Natural killer cell treated with Interleukin-12 subunit alpha and Interleukin-12 subunit beta and Interleukin-15 and Interleukin-18, amount 100 ng/mL, for 72 hours (primary cell): ENCODE results near the gene PRSS36. TPM values are rescaled to one million over a fixed set of nuclear protein-coding genes. Genes with fewer than 3 reads are reported as not detected.
"Not testable (repeated sequence)": the region's sequence is repeated elsewhere in the genome, so short reads cannot be mapped to it uniquely, and the experiment has no call there.

Source experiments
- ATAC-seq, 2 donors: fragments of 150-1000 bp; cut with Tn5 transposase in 1 of 2; sonication (Bioruptor Pico), chemical (Tn5 transposase) in 1 of 2; 2 replicates each; pipeline ENCODE4 v1.10.0; 2021
- DNase-seq: peaks from one replicate; pipeline ENCODE4 v3.0.0; 2022; ENCODE audit warnings: low spot score
- H3K27ac Mint-ChIP-seq, 2 donors: 1 replicate in 1 of 2; 2 replicates in 1 of 2; pipeline ENCODE4 v1.8.0; 2022; ENCODE audit warnings: mixed read lengths in 2 of 2, mild to moderate bottlenecking in 1 of 2, moderate library complexity in 1 of 2
- H3K27me3 Mint-ChIP-seq, 2 donors: 1 replicate in 1 of 2; 2 replicates in 1 of 2; pipeline ENCODE4 v1.8.0; 2022; ENCODE audit warnings: mixed read lengths in 2 of 2
- H3K36me3 Mint-ChIP-seq: one replicate; pipeline ENCODE4 v1.8.0; 2022; ENCODE audit warnings: mixed read lengths
- H3K4me1 Mint-ChIP-seq, 2 donors: 1 replicate in 1 of 2; 2 replicates in 1 of 2; pipeline ENCODE4 v1.8.0; 2022; ENCODE audit warnings: low read depth in 2 of 2, mixed read lengths in 2 of 2, mild to moderate bottlenecking in 1 of 2
- H3K4me3 Mint-ChIP-seq: one replicate; pipeline ENCODE4 v1.8.0; 2022; ENCODE audit warnings: mixed read lengths
- H3K9me3 Mint-ChIP-seq: 2 replicates; pipeline ENCODE4 v1.8.0; 2022; ENCODE audit warnings: mixed read lengths
- total RNA-seq, 2 donors: library from RNA; stranded (reverse); gene quantifications; one replicate each; pipeline ENCODE4 v1.2.3, GENCODE V29; 2022

Gene PRSS36
- total RNA-seq, 2 donors from 2014 or later = 1.5 TPM; not detected in 1

DNA sequence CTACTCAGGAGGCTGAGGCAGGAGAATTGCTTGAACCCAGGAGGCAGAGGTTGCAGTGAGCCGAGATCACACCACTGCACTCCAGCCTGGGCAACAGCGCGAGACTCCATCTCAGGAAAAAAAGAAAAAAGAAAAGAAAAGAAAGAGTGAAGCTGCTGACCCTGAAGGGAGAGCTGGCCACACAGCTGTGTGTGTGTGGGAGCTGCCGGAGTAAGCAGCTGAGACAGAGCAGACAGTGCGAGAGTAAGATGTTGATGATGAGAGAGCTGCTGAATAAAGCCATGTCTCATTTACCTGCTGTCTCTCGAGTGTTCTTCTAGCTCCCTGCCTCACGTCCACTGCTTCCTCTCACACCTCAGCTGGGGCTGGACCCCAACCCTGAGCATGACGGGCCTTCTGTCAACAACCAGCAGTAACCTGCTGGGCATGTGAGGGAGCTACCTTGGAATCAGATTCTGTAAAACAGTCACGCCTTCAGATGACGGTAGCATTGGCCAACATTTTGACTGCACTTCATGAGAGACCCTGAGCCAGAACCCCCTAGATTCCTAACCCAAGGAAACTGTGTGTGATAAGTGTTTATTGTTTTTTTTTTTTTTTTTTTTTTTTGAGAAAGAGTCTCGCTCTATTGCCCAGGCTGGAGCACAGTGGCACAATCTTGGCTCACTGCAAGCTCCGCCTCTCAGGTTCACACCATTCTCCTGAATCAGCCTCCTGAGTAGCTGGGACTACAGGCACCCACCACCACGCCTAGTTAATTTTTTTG, 48.8 kb downstream of the PRSS36 start:
- not testable (repeated sequence) for ATAC-seq, H3K27me3 Mint-ChIP-seq, H3K27ac Mint-ChIP-seq, H3K4me3 Mint-ChIP-seq, DNase-seq, H3K4me1 Mint-ChIP-seq, H3K9me3 Mint-ChIP-seq, H3K36me3 Mint-ChIP-seq

DNA sequence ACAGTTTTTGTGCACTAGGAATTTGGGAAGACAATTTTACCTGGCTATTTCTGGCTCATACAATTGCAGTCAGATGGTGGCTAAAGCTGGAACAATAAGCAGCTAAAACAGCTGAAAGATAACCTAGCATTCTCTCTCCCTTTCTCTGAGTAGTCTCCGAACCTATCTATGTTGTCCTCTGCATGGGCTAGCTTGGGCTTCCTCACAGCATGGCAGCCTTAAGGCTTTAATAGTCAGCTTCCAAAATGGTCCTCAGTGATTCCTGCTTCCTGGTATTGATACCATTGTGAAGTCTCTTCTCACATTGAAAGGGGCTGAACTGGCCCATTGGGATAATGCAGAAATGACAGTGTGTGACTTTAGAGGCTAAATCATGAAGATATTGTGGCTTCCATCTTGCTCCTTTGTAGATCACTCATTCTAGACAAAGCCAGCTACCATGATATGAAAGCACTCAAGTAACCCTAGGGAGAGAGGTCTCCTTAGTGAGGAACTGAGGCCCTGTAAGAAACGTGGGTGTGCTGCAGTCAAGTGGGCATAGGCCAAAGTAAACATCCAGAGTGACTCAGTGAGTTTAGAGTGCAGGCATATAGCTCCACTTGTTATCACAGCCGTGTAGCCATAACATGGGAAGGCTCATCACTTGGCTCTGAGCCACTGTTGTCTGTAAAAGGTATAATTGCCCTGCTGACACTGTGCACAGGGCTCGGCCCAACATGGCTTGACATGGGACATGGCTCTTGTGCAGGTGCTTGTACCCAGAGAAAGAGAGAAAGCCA, 49.8 kb downstream of the PRSS36 start:
- no peaks in the 10 kb centered on the region for H3K9me3 Mint-ChIP-seq
- peaks cover 10 to 13% of the 10 kb centered on the region in 2 donors for H3K4me1 Mint-ChIP-seq
- no peak overlapping the region for H3K4me3 Mint-ChIP-seq
- H3K27ac Mint-ChIP-seq = no peak overlapping the region
- no peak for ATAC-seq
- H3K36me3 Mint-ChIP-seq = no peaks in the 10 kb centered on the region
- H3K27me3 Mint-ChIP-seq = no peaks in the 10 kb centered on the region
- no peak for DNase-seq

DNA sequence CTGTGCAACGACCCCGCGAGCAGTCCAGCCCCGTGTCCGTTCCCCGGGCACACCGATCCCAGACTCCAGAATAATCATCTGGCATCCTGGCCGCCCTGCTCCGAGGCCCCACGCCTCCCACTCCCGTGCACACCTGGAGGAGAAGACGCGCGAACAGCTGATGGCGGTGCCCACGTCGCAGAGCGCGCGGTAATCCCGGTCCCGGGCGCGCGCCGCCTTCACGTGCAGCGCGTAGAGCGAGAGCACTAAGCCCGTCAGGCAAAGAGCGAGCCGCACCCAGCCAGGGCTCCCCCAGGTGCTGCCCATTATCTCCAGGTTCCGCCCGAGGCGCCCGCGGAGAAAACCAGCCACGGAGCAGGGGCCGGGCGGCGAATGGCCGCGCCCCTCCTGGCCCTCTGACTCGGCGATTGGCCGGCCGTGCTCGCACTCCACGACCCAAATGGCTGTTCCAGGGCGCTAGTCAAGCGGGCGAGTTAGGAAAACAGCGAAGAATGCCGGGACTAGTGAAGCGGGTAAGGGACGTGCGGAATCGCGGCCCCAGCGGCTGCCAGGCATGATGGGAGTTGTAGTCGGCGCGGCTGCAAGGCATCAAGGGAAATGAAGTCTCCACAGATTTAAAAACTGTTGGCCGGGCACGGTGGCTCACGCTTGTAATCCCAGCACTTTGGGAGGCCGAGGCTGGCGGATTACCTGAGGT, 55.3 kb downstream of the PRSS36 start, which contains the start of gene VKORC1:
Gene VKORC1 (minus strand): TSS at position 374 of the 697 bp plus-strand sequence. CDS start 68 bp downstream, at position 306.
- peak; percentile 93 for DNase-seq
- Mint-ChIP-seq H3K36me3 (no peaks in the 10 kb centered on the region), H3K4me1 (peaks cover 21 to 24% of the 10 kb centered on the region in 2 donors), H3K4me3 (peak within 1 kb of the TSS; percentile 88), H3K27ac (peak within 1 kb of the TSS; percentile 69 to 83), H3K27me3 (no peaks in the 10 kb centered on the region), H3K9me3 (no peaks in the 10 kb centered on the region)
- ATAC-seq = peak; percentile 92 to 95

DNA sequence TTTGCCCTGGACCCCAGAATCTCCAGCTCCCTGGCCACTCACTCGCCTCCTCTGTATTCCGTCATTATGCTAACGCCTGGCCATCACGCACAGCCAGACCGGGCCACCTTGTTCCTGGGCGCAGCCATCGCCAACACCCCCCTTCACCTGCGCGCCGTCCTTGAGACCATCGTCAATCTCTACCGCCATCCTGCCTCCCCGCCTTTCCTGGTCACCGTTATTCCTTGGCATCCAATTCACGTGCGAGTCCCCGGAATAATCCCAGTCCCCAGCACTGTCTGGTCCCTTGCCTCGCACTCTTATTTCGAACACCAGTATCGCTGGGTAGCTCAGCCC, 55.8 kb downstream of the PRSS36 start:
- ATAC-seq = no peak
- no peaks in the 10 kb centered on the region for H3K27me3 Mint-ChIP-seq
- peaks cover 21 to 24% of the 10 kb centered on the region in 2 donors for H3K4me1 Mint-ChIP-seq
- H3K9me3 Mint-ChIP-seq = no peaks in the 10 kb centered on the region
- peak overlapping the region; percentile 69 to 83 for H3K27ac Mint-ChIP-seq
- peak overlapping the region; percentile 88 for H3K4me3 Mint-ChIP-seq
- H3K36me3 Mint-ChIP-seq = no peaks in the 10 kb centered on the region
- DNase-seq = no peak

DNA sequence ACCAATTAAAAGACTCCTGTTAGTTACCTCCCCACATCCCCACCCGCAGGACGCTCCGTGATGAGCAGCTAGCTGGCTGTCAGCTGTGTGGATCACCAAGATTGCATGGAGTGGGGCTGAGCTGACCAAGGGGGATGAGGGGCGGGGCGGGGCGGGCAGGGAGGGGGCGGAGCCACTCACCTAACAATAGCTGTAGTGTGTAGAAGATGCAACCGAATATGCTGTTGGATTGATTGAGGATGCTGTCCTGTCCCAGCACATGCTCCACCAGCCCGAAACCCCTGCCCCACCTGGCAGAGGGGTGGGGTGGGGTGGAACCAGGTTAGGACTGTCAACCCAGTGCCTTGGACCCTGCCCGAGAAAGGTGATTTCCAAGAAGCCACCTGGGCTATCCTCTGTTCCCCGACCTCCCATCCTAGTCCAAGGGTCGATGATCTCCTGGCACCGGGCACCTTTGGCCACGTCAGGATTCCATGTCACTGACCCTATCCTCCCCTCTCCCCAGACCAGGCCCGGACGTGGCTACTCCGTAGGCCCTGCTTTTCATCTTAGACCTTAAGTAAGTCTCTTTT, 56.6 kb downstream of the PRSS36 start:
- ATAC-seq = no peak
- Mint-ChIP-seq H3K4me3 (no peak overlapping the region), H3K36me3 (no peaks in the 10 kb centered on the region), H3K4me1 (peaks cover 21 to 24% of the 10 kb centered on the region in 2 donors), H3K27me3 (no peaks in the 10 kb centered on the region), H3K9me3 (no peaks in the 10 kb centered on the region), H3K27ac (no peak overlapping the region)
- DNase-seq = no peak

DNA sequence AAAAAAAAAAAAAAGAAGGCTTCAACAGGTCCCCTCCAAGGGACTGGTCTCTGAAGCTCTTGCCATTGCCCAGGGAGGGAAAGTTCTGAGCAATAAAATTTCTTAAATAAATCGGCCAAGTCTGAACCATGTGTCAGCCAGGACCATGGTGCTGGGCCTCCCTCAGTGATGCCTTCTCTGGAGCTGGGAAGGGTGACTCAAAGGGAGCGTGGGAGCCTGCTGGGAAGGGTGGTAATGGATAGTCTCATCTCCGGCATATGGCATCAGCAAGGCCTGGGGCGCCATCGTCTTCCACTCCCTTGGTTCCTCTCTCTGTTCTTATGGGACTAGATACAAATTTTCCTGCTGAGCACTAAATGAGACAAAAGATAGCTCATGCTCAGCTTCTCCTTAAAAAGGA, 57.5 kb downstream of the PRSS36 start:
- H3K36me3 Mint-ChIP-seq = no peaks in the 10 kb centered on the region
- H3K27ac Mint-ChIP-seq = no peak overlapping the region
- DNase-seq (no peak), ATAC-seq (no peak)
- peaks cover 21 to 24% of the 10 kb centered on the region in 2 donors for H3K4me1 Mint-ChIP-seq
- no peaks in the 10 kb centered on the region for H3K27me3 Mint-ChIP-seq
- no peaks in the 10 kb centered on the region for H3K9me3 Mint-ChIP-seq
- peak overlapping the region; percentile 27 for H3K4me3 Mint-ChIP-seq

DNA sequence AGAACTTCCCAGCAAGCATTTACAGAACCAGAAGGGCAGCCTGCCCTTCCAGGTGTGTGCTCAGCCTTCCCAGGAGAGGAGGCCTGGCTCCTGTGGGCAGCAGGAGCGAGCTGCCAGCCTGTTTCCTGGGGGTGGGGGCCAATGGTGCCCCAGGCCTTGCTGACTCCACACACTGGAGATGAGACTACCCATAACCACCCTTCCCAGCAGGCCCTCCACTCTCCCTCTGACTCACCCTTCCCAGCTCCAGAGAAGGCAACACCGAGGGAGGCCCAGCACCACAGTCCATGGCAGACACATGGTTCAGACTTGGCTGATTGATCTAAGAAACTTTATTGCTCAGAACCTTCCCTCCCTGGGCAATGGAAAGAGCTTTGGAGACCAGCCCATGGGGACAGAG, 59.3 kb downstream of the PRSS36 start:
- no peaks in the 10 kb centered on the region for H3K27me3 Mint-ChIP-seq

DNA sequence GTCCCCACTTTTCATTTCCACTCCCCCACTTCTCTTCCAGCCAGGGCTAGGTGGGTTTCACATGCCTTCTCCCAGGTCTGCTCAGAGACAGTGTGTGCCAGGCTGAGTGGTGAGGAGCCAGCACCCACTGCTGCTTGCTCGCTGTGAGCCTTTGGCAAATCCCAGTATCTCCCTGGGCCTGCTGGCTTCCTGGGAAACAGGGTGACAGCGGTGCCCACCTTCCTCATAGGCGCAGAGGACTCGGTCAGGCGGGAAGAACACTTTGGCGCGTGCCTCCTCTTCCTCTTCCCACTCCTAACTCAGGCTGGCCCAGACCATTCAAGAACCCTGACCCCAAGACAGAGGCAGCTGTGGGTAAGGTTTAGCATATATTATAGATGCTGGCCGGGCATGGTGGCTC, 60.7 kb downstream of the PRSS36 start:
- DNase-seq (no peak), ATAC-seq (no peak)
- no peaks in the 10 kb centered on the region for H3K9me3 Mint-ChIP-seq
- H3K36me3 Mint-ChIP-seq = no peaks in the 10 kb centered on the region
- H3K4me1 Mint-ChIP-seq = peaks cover 5 to 15% of the 10 kb centered on the region in 2 donors
- H3K4me3 Mint-ChIP-seq = no peak overlapping the region
- H3K27me3 Mint-ChIP-seq = no peaks in the 10 kb centered on the region
- peak overlapping the region in 1 of 2 donors; percentile 63 for H3K27ac Mint-ChIP-seq

More for the DNA sequence above, 59.3 kb downstream of the PRSS36 start:
- no peaks in the 10 kb centered on the region for H3K36me3 Mint-ChIP-seq
- ATAC-seq = no peak
- H3K4me1 Mint-ChIP-seq = peaks cover 11 to 17% of the 10 kb centered on the region in 2 donors
- no peak overlapping the region for H3K27ac Mint-ChIP-seq
- DNase-seq = no peak
- no peak overlapping the region for H3K4me3 Mint-ChIP-seq
- no peaks in the 10 kb centered on the region for H3K9me3 Mint-ChIP-seq

Other genes with a start within 250 kb of the PRSS36 start
- gene FBXL19, start 226.5 kb downstream of the PRSS36 start, total RNA-seq = 10 to 100 TPM; 22.8 to 42.0 TPM
- 10 to 100 TPM in 1 of 2 donors, 1 to 10 TPM in 1; 7.4 to 16.8 TPM for gene ORAI3, start 201.0 kb downstream of the PRSS36 start, total RNA-seq
- gene SETD1A, start 192.3 kb downstream of the PRSS36 start, total RNA-seq = 10 to 100 TPM; 27.5 to 40.0 TPM
- gene HSD3B7, start 164.9 kb downstream of the PRSS36 start, total RNA-seq = 1 to 10 TPM; 2.3 to 5.3 TPM
- under 1 TPM; 0.05 to 0.50 TPM for gene STX1B, start 139.4 kb downstream of the PRSS36 start, total RNA-seq
- 10 to 100 TPM; 85.1 to 92.0 TPM for gene STX4, start 116.5 kb downstream of the PRSS36 start, total RNA-seq
- 10 to 100 TPM; 16.4 to 30.5 TPM for gene ZNF668, start 75.8 kb downstream of the PRSS36 start, total RNA-seq
- 10 to 100 TPM; 25.8 to 26.3 TPM for gene ZNF646, start 75.6 kb downstream of the PRSS36 start, total RNA-seq
- gene PRSS53, start 61.1 kb downstream of the PRSS36 start, total RNA-seq = 1 to 10 TPM; 4.1 to 5.1 TPM
- 10 to 100 TPM; 65.2 to 84.6 TPM for gene VKORC1, start 55.3 kb downstream of the PRSS36 start, total RNA-seq
- gene BCKDK, start 41.7 kb downstream of the PRSS36 start, total RNA-seq = 10 to 100 TPM; 42.7 to 43.1 TPM
- 10 to 100 TPM; 39.5 to 67.3 TPM for gene KAT8, start 32.4 kb downstream of the PRSS36 start, total RNA-seq
- not detected for gene PRSS8, start 14.3 kb downstream of the PRSS36 start, total RNA-seq
- gene FUS, start 30.1 kb upstream of the PRSS36 start, total RNA-seq = 100 to 1,000 TPM; 625 to 840 TPM
- 10 to 100 TPM; 23.1 to 29.8 TPM for gene PYCARD, start 52.7 kb upstream of the PRSS36 start, total RNA-seq
- under 1 TPM in 1 of 2 donors, not detected in 1; 0.06 TPM for gene TRIM72, start 64.1 kb upstream of the PRSS36 start, total RNA-seq
- gene PYDC1, start 67.1 kb upstream of the PRSS36 start, total RNA-seq = not detected
- gene ITGAM, start 109.9 kb upstream of the PRSS36 start, total RNA-seq = 10 to 100 TPM; 63.9 to 77.8 TPM
- gene ITGAX, start 205.1 kb upstream of the PRSS36 start, total RNA-seq = 100 to 1,000 TPM in 1 of 2 donors, 10 to 100 TPM in 1; 62.1 to 124 TPM
- under 1 TPM in 1 of 2 donors, not detected in 1; 0.47 TPM for gene ITGAD, start 243.3 kb upstream of the PRSS36 start, total RNA-seq